Medulla oblongata (tissue), 1 donor: ENCODE results near the gene TSEN15.
A peak's percentile ranks its signal among the peaks of the same experiment; 100 is the strongest.

ENCODE experiments used
- DNase-seq: peaks from one replicate; pipeline ENCODE4 v3.0.0-alpha.2; 2015; ENCODE audit errors: extremely low spot score

Gene TSEN15

GRCh38 chr1:184051485-184052193 is at the start of gene TSEN15:
TSEN15 (plus strand) TSS chr1:184051730; CDS start chr1:184051756, 26 bp downstream.
- peak; percentile 76 for DNase-seq

DNA sequence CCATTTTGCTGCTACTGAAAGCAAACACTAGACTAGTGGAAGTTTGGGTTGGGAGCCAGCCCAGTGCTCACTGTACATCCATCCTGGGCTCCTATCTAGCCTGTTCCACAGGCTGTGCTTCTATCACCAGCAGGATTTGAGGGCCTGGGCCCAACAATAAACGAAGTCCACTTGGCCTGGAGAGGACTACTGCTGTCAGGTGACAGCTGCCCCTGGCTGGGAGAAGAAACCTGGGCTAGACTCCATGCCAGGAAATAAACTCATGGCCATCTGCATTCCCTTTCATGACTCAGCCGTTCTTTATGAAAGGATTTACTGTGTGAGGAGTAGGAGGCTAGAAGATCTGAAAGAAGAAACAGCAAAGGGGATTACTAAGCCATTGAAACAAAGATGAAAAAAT is 49.5 kb upstream of the TSEN15 start:
- DNase-seq, result peak; percentile 87

GRCh38 chr1:184004935-184005334 is 46.6 kb upstream of the TSEN15 start:
- no peak for DNase-seq

- DNase-seq, result no peak
Measured at GRCh38 chr1:184005506-184005905, 46.0 kb upstream of the TSEN15 start.

- DNase-seq, result no peak
Measured at GRCh38 chr1:184010788-184011187, 40.7 kb upstream of the TSEN15 start.

GRCh38 chr1:184012187-184012586 is 39.3 kb upstream of the TSEN15 start:
- no peak for DNase-seq

DNA sequence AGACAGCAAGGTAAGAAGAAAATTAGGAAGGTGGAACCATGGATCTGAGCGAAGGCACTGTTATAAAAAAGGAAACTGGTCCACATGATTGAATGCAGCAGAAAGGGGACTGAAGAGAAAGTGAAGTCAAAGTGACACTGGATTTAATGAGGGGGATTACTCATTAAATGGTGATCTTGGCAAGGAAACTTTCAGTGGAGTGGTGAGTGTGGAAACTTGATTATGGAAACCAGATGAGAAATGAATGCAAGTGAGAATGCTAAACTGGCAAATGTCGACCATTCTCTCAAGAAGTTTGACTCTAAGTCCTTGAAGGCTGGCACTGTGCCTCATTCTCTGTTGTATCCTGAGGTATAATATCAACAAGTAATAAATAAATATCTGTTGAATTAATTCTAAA is 37.3 kb upstream of the TSEN15 start:
- no peak for DNase-seq

DNA sequence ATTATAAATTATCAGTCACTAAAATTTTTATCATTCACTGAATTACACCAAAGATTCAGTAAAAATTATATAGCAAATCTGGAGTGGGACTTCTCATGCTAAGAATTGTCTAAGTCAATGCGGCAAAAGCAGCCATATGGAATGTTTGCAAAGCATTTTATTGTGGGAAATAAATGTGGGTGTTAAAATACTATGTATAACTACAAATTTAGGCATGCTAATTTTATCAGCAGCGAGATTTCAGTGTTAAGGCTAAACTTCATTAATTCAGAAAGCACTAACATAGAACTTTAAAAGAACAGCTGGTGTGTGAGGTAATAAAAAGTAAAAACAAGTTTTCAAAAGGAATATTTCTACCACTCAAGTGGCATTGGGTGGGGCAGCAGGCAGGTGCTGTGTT is 35.4 kb upstream of the TSEN15 start:
- no peak for DNase-seq

DNA sequence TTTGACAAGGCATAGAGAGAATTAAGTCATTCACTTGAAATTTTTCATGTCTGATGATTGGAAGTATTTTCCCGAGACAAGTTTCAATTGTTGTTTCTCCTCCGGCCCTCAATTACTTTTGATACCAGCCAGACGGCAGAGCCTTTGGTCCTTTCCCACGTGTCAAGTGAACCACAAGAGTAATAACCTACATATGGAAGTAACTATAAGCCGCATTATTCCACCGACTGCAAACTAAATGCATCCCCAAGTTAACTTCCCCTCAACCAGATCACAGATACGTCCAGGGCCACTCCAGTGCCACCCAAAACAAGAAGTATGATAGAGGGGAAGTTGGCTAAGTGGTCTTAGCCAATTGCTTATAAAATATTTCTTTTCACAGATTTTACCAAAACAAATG is 34.2 kb upstream of the TSEN15 start:
- DNase-seq, result no peak

GRCh38 chr1:184018622-184019021 is 32.9 kb upstream of the TSEN15 start:
- no peak for DNase-seq

DNA sequence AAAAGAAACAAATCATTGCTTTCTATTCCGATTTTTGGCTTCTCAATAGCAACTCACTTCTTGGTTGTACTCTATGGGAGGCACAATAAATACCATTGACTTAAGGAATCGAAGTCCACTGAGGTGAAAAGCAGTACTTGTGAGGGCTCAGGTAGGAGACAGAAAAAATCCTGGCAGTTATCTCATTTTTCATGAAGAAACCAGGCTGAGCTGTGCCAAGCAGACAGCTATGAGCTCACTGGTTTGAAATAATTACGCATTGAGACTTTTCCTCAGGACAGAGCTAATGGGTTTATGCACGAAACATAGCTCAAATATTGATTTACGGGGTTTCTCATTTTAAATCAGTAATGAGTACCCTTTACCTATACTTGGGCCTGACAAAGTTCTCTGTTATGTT is 32.5 kb upstream of the TSEN15 start:
- DNase-seq, result no peak

DNA sequence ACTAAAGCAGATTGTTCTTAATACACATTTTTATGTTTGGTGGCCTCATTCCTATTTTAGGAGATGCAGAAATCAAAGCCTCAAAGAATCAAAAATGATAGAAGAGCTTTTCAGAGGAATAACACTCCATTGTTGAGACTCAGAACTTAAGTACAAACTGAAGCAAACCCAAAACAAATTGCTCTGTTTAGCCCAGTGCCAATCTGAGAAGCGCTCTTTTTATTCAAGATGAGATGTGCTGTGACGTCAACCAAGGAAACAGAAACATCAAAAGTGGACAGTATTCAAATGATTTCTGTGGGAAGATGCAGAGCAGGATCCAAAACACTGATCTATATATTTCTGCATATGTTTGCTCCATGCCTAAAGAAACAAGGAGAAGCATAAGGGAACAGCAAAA is 32.0 kb upstream of the TSEN15 start:
- DNase-seq, result peak; percentile 75

- DNase-seq, result no peak
Measured at GRCh38 chr1:184020328-184020727, 31.2 kb upstream of the TSEN15 start.

- no peak for DNase-seq
Measured at GRCh38 chr1:184020855-184021254, 30.7 kb upstream of the TSEN15 start.

DNA sequence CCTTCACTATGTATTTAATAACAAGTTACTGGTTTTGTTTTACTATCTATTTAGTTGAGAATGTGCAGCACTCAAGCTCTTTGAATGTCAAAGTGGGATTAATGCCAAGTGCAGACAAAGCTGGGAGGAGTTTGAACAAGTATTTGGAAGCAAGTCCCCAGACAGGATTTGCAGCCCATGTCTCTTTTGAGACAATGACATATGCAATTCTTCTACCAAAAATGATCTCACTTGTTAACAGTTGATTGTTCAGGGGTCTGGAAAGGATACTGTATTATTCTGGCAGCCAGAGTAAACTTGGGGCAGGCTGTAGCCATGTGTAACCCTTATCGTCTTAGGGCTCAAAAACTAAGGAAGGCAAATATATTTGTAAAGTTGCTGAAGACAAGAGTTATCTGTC is 29.8 kb upstream of the TSEN15 start:
- DNase-seq, result peak; percentile 73

GRCh38 chr1:184022668-184023067 is 28.9 kb upstream of the TSEN15 start:
- DNase-seq, result no peak

DNA sequence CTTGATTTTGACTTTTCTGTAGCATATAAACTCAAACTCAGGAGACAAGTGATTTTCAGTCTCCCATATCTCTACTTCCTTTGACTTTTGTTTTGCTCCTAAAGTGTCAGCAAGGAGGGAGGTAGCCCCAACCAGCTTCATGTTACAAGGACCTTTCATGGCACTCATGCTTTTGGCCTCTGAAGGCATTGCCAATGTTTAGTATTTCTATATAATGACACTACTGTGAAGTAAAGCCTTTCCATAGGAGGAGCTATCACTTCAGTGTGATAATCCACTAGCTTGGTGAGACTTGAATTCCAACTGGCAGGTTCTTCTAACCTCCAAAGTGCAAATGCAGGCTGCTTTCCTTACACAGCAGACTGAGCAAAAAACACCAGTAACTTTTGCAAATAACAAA is 28.4 kb upstream of the TSEN15 start:
- no peak for DNase-seq

GRCh38 chr1:184025242-184025675 is 26.3 kb upstream of the TSEN15 start:
- DNase-seq, result no peak

GRCh38 chr1:184027826-184028695 is 23.5 kb upstream of the TSEN15 start:
- DNase-seq, result no peak

- peak; percentile 76 for DNase-seq
Measured at GRCh38 chr1:184028854-184029623, 22.5 kb upstream of the TSEN15 start.

DNA sequence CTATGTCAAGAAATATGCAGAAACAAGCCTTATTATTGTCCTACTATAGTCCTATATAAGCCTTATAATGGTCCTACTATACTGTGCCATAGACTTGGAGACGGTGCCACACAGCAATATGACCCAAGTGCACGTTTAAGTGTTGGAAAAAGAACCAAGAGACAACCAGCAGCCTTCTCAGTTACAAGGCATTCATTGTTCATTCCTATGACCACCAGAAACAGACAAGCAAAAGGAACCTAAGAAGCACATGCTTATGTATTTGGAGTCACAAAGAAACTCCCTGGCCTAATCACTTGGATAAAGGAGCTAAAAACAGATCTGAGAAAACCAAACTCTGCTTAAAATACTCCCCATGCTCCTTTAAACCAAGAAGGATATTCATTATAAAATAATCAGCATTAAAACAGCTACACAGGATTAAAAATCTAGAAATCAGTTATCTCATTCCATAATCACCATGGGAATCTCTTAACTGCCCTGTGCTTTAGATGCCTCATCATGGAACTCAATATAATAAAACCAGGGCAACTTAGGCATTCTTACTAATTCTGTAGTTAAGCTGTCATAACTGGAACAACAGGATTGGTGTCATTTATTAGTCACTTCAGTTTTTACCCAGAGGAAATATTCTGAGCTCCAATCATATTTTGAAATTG is 21.0 kb upstream of the TSEN15 start:
- no peak for DNase-seq

DNA sequence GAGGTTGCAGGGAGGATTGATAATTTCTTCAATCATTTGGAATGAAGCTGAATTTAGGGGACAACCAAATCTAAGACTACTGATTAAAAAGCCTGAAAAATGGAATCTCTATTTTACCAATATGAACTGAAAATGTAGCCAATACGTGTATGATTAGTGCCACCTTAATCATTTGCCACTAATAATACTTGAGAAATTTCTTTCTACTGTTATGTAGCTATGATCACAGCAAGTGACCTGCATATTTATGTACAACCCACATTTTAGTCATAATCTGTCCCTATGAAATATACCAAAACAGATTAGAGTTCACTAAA is 20.5 kb upstream of the TSEN15 start:
- no peak for DNase-seq
